IMR-90 (cell line): ENCODE data around the gene FGF9. TPM values are rescaled to one million over a fixed set of nuclear protein-coding genes. Genes with fewer than 3 reads are reported as not detected.

Experiments
- ATAC-seq: fragments of 200-7000 bp; cut with Tn5 transposase; 2 replicates; pipeline ENCODE4 v1.9.1; 2020; ENCODE audit warnings: low read depth, mild to moderate bottlenecking, moderate library complexity
- BruUV-seq: library from RNA; stranded (reverse); fragments of 400-500 nt; replicated peaks from 2 replicates; lab custom pipeline; 2021; lab: Mats Ljungman, UMichigan
- CTCF ChIA-PET: fragments of 300-600 bp; formaldehyde crosslinking; extraction: SDS; loops from one replicate; lab custom pipeline; 2021; ENCODE audit warnings: antibody characterized with exemption; lab: Yijun Ruan, JAX
- POLR2A ChIA-PET: fragments of 300-600 bp; sonication (Branson Sonifier 250); formaldehyde crosslinking; loops from one replicate; lab custom pipeline; 2022; ENCODE audit warnings: antibody characterized with exemption; ENCODE audit not compliant: unreplicated experiment; lab: Charles Lee
- DNase-seq: peaks from one replicate; pipeline ENCODE4 v3.0.0; 2013
- H2AFZ ChIP-seq: replicated peaks from 2 replicates; pipeline ENCODE3; 2013; ENCODE audit warnings: low read length, mild to moderate bottlenecking; ENCODE audit not compliant: poor library complexity
- H2AK5ac ChIP-seq: 2 replicates; pipeline ENCODE4 v1.6.1; 2013; ENCODE audit warnings: low read depth, low read length, inconsistent platforms
- H2AK9ac ChIP-seq: replicated peaks from 2 replicates; pipeline ENCODE3; 2013; ENCODE audit warnings: mild to moderate bottlenecking, low read depth, low read length, moderate library complexity; ENCODE audit not compliant: poor library complexity
- H2BK120ac ChIP-seq: 2 replicates; pipeline ENCODE4 v1.6.1; 2013; ENCODE audit warnings: low read depth, low read length, inconsistent platforms
- H2BK15ac ChIP-seq: 3 replicates; pipeline ENCODE4 v1.6.1; 2013; ENCODE audit warnings: low read depth, low read length, inconsistent platforms
- H2BK20ac ChIP-seq: 2 replicates; pipeline ENCODE4 v1.6.1; 2013; ENCODE audit warnings: low read depth, mild to moderate bottlenecking, inconsistent platforms, low read length, moderate library complexity
- H2BK5ac ChIP-seq: 2 replicates; pipeline ENCODE4 v1.6.1; 2013; ENCODE audit warnings: mild to moderate bottlenecking, low read depth, low read length, inconsistent platforms; ENCODE audit not compliant: poor library complexity, severe bottlenecking
- H3K14ac ChIP-seq: replicated peaks from 2 replicates; pipeline ENCODE4 v1.6.1; 2013; ENCODE audit warnings: low read depth, low read length, inconsistent platforms
- H3K18ac ChIP-seq: 2 replicates; pipeline ENCODE4 v1.6.1; 2013; ENCODE audit warnings: low read depth, low read length, control low read depth
- H3K23ac ChIP-seq: 2 replicates; pipeline ENCODE4 v1.6.1; 2013; ENCODE audit warnings: low read depth, low read length, inconsistent platforms
- H3K27ac ChIP-seq: 2 replicates; pipeline ENCODE4 v1.5.1; 2013; ENCODE audit warnings: mild to moderate bottlenecking, control low read depth, low read length; ENCODE audit not compliant: insufficient read depth
- H3K27me3 ChIP-seq: 2 replicates; pipeline ENCODE4 v1.6.1; 2013; ENCODE audit warnings: low read length; ENCODE audit not compliant: control insufficient read depth, insufficient read depth
- H3K36me3 ChIP-seq: 2 replicates; pipeline ENCODE4 v1.6.1; 2013; ENCODE audit warnings: low read length, mixed read lengths; ENCODE audit not compliant: control insufficient read depth, insufficient read depth
- H3K4ac ChIP-seq: 2 replicates; pipeline ENCODE4 v1.6.1; 2013; ENCODE audit warnings: low read depth, low read length, inconsistent platforms
- H3K4me1 ChIP-seq: 2 replicates; pipeline ENCODE4 v1.6.1; 2013; ENCODE audit warnings: low read length, mixed read lengths; ENCODE audit not compliant: control insufficient read depth, insufficient read depth
- H3K4me2 ChIP-seq: 2 replicates; pipeline ENCODE4 v1.6.1; 2013; ENCODE audit warnings: low read depth, mild to moderate bottlenecking, control low read depth, low read length, moderate library complexity
- H3K4me3 ChIP-seq: 2 replicates; pipeline ENCODE4 v1.5.1; 2013; ENCODE audit warnings: low read depth, mild to moderate bottlenecking, control low read depth, low read length, moderate library complexity; ENCODE audit not compliant: insufficient read depth
- H3K56ac ChIP-seq: 2 replicates; pipeline ENCODE4 v1.6.1; 2013; ENCODE audit warnings: low read length, inconsistent platforms; ENCODE audit not compliant: insufficient read depth; ENCODE audit errors: extremely low read depth
- H3K79me1 ChIP-seq, 2 experiments: 2 replicates each; pipeline ENCODE4 v1.6.1; 2013; ENCODE audit warnings: low read length in 2 of 2, inconsistent platforms in 1 of 2, low read depth in 1 of 2
- H3K9ac ChIP-seq: 2 replicates; pipeline ENCODE4 v1.6.1; 2013; ENCODE audit warnings: low read depth, low read length, control low read depth
- H3K9me1 ChIP-seq: 2 replicates; pipeline ENCODE4 v1.6.1; 2013; ENCODE audit warnings: low read length, inconsistent platforms; ENCODE audit not compliant: insufficient read depth
- H3K9me3 ChIP-seq: 2 replicates; pipeline ENCODE4 v1.6.1; 2013; ENCODE audit warnings: low read length; ENCODE audit not compliant: control insufficient read depth, insufficient read depth
- H4K20me1 ChIP-seq: 2 replicates; pipeline ENCODE4 v1.6.1; 2013; ENCODE audit warnings: low read length, inconsistent platforms; ENCODE audit not compliant: insufficient read depth
- H4K5ac ChIP-seq: 2 replicates; pipeline ENCODE4 v1.6.1; 2013; ENCODE audit warnings: mild to moderate bottlenecking, low read depth, low read length, control low read depth
- H4K8ac ChIP-seq, 2 experiments: 2 replicates each; pipeline ENCODE4 v1.6.1; 2013; ENCODE audit warnings: low read depth in 2 of 2, low read length in 2 of 2, control low read depth in 1 of 2, inconsistent platforms in 1 of 2
- H4K91ac ChIP-seq: 2 replicates; pipeline ENCODE4 v1.6.1; 2013; ENCODE audit warnings: low read depth, low read length, inconsistent platforms; ENCODE audit not compliant: insufficient read depth
- MAFK ChIP-seq: IDR thresholded peaks from 2 replicates; pipeline ENCODE4 v1.6.1; 2012; ENCODE audit warnings: low read depth, low read length, improper control_type of control experiment
- MXI1 ChIP-seq: IDR thresholded peaks from 2 replicates; pipeline ENCODE4 v1.6.1; 2012; ENCODE audit warnings: low read depth, mild to moderate bottlenecking, low read length, moderate library complexity, borderline replicate concordance
- POLR2A ChIP-seq: IDR thresholded peaks from 2 replicates; pipeline ENCODE4 v1.6.1; 2012; ENCODE audit warnings: mild to moderate bottlenecking, low read depth, low read length
- WGBS, 2 experiments: methylation state at CpG; one replicate each; pipeline versions ENCODE4 v1.1.5 to v1.1.7; 2013; ENCODE audit warnings: missing lambda C conversion rate in 2 of 2; ENCODE audit not compliant: insufficient read length in 1 of 2; ENCODE audit errors: extremely low coverage in 2 of 2; 5-methylcytosine and 5-hydroxymethylcytosine counted together
- dilution Hi-C: fragments of 300-500 bp; cut with HindIII; formaldehyde crosslinking; loops from one replicate; pipeline ENCODE4 v1.14.3; 2018; ENCODE audit warnings: low sequenced_read_pairs; ENCODE audit not compliant: unreplicated experiment
- in situ Hi-C: fragments of 300-500 bp; cut with MboI; formaldehyde crosslinking; loops from 3 replicates; pipeline ENCODE4 v1.14.3; 2019; ENCODE audit warnings: low sequenced_read_pairs, inconsistent platforms, mixed read lengths
- intact Hi-C: fragments of 100-400 bp; cut with micrococcal nuclease; formaldehyde crosslinking; loops from 2 replicates; pipeline ENCODE4 v1.10.0; 2022
- polyA plus RNA-seq, 3 experiments: library from polyadenylated mRNA; depleted of rRNA; stranded (reverse); fragments of >200 nt; gene quantifications; 2 replicates each; pipeline ENCODE4 v1.2.3, GENCODE V29; 2012; ENCODE audit warnings: low replicate concordance in 1 of 3
- total RNA-seq: library from RNA; depleted of rRNA; stranded (reverse); fragments of >200 nt; gene quantifications from 2 replicates; pipeline ENCODE4 v1.2.3, GENCODE V29; 2012
- TF ChIP-seq, protein P1 (sequence below): fragments of 150-350 bp; IDR thresholded peaks from 2 replicates; pipeline ENCODE4 v1.6.1; 2016; ENCODE audit warnings: low read depth, mild to moderate bottlenecking, low read length, moderate library complexity, borderline replicate concordance

Gene FGF9
- total and polyA plus RNA-seq, 2 of the 4 experiments (the other 2 are of a cell fraction), result under 0.01 to 0.05 TPM

DNA sequence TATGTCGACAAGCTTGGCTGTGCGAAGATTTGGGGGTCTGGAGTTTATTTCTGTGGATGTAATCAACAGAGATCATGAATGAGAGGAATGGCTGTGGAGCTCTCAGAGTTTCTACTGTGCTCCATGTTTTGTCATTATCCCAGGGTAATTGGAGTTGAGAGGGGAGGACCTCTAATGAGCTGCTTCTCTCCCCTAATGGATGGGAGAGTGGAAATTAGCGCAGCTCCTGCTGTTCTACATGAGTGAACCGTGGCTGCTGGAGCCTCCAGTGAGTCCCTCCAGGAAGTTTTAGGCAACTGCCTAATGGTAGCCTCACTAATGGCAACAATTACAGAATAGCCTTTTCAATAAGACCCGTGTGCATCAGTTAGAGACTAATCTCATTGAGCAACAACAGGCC lies 31.3 kb upstream of the FGF9 start (continued):
- no peak for TF ChIP-seq MAFK
- TF ChIP-seq, protein P1, sequence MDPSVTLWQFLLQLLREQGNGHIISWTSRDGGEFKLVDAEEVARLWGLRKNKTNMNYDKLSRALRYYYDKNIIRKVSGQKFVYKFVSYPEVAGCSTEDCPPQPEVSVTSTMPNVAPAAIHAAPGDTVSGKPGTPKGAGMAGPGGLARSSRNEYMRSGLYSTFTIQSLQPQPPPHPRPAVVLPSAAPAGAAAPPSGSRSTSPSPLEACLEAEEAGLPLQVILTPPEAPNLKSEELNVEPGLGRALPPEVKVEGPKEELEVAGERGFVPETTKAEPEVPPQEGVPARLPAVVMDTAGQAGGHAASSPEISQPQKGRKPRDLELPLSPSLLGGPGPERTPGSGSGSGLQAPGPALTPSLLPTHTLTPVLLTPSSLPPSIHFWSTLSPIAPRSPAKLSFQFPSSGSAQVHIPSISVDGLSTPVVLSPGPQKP, result no peak
- TF ChIP-seq POLR2A, result no peak

DNA sequence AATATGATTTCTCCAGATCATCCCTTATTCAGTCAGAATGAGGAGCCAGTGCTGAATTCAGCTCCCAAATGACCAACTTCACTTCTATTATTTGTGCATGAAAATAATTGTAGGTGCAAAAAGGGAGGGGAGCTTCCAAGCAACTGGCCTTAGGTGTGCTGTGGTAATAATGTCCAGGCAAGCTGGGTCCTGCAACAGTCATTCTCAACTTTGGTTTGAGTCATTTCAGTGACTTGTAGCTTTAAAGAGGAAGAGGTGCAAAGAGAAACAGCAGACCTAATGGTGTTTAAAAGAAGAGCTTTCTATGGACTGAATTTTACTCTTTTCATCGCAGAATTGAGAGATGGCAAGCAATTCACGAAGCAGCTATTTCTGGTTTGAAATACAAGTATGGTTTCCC lies 29.2 kb upstream of the FGF9 start:
- no peak overlapping the region for H4K5ac ChIP-seq
- no peak overlapping the region for H3K9ac ChIP-seq
- no peak overlapping the region for H4K91ac ChIP-seq
- no peak overlapping the region for H2BK120ac ChIP-seq
- no peak overlapping the region for H3K14ac ChIP-seq
- H2BK5ac ChIP-seq, result no peak overlapping the region
- POLR2A ChIA-PET, result no interaction called here
- WGBS, 2 experiments, result no CpG with 5 or more reads among the region's 2 CpGs
- no peak overlapping the region for H2BK20ac ChIP-seq
- H3K4me2 ChIP-seq, result no peak overlapping the region
- no peak overlapping the region for H3K23ac ChIP-seq
- no peaks in the 10 kb centered on the region for H3K9me3 ChIP-seq
- H3K36me3 ChIP-seq, result no peaks in the 10 kb centered on the region
- no peaks in the 10 kb centered on the region for H3K79me1 ChIP-seq
- no peak overlapping the region for H3K27ac ChIP-seq
- H3K4me3 ChIP-seq, result no peak overlapping the region
- H2BK15ac ChIP-seq, result no peak overlapping the region
- H3K9me1 ChIP-seq, result no peaks in the 10 kb centered on the region
- intact Hi-C loops (no loop called here), in situ Hi-C loops (loop anchor here (25.0 kb wide), 3 partner anchors 1146 to 1671 kb away; no protein-coding TSS in a partner anchor), dilution Hi-C loops (no loop called here)
- no peak overlapping the region for H2AFZ ChIP-seq
- no peak overlapping the region for H4K8ac ChIP-seq
- TF ChIP-seq MXI1 (no peak), POLR2A (no peak)
- H3K4me1 ChIP-seq, result peaks cover 3% of the 10 kb centered on the region; the same call in 1 of the 2 replicates
- DNase-seq, result no peak
- no peak overlapping the region for H2AK5ac ChIP-seq
- peaks cover 3% of the 10 kb centered on the region for H3K27me3 ChIP-seq
- H3K4ac ChIP-seq, result no peak overlapping the region
- no peak for ATAC-seq
- CTCF ChIA-PET, result no interaction called here
- BruUV-seq, result no TSS peak
- no peak overlapping the region for H2AK9ac ChIP-seq
- H3K56ac ChIP-seq, result no peak overlapping the region
- no peaks in the 10 kb centered on the region for H4K20me1 ChIP-seq
- no peak overlapping the region for H3K18ac ChIP-seq
